Hematopoietic multipotent progenitor cell treated with erythropoietin and hydrocortisone succinate and interleukin-3 and kit ligand, for 17 days (in vitro differentiated cells): ENCODE measurements around the gene RTBDN.
"Not testable (repeated sequence)": the region's sequence is repeated elsewhere in the genome, so short reads cannot be mapped to it uniquely, and the experiment has no call there.

Experiments
- DNase-seq: peaks from one replicate; pipeline ENCODE4 v3.0.0-alpha.2; 2015; ENCODE audit warnings: low spot score

RTBDN gene

GRCh38 chr19:12817810-12818209, 16.6 kb downstream of the RTBDN start:
- DNase-seq, result not testable (repeated sequence)

GRCh38 chr19:12817188-12817587, 17.2 kb downstream of the RTBDN start:
- DNase-seq, result not testable (repeated sequence)

- DNase-seq, result no peak
Measured at GRCh38 chr19:12815088-12815487, 19.3 kb downstream of the RTBDN start.

GRCh38 chr19:12806242-12807081, 27.9 kb downstream of the RTBDN start, which contains the start of gene RNASEH2A:
Gene RNASEH2A, plus strand, starts transcription at chr19:12806584. Its CDS starts 90 bp downstream, at chr19:12806674.
- peak; percentile 84 for DNase-seq

GRCh38 chr19:12804051-12804450, 30.3 kb downstream of the RTBDN start:
- no peak for DNase-seq

GRCh38 chr19:12802267-12803106, 31.9 kb downstream of the RTBDN start:
- peak; percentile 17 for DNase-seq

GRCh38 chr19:12801466-12802266, 32.7 kb downstream of the RTBDN start, which contains the start of the genes PRDX2 and THSD8:
Gene PRDX2, minus strand, starts transcription at chr19:12801800. Its CDS starts 539 bp downstream, at chr19:12801261.
Gene THSD8, plus strand, starts transcription at chr19:12802069. Its CDS starts 3 bp downstream, at chr19:12802072.
- peak; percentile 84 for DNase-seq

- peak; percentile 41 for DNase-seq
Measured at GRCh38 chr19:12800923-12801465, 33.4 kb downstream of the RTBDN start.

- DNase-seq, result peak; percentile 80
Measured at GRCh38 chr19:12800466-12800770, 34.0 kb downstream of the RTBDN start.

- DNase-seq, result peak; percentile 37
Measured at GRCh38 chr19:12799742-12800465, 34.5 kb downstream of the RTBDN start.

GRCh38 chr19:12797607-12798006, 36.8 kb downstream of the RTBDN start:
- not testable (repeated sequence) for DNase-seq

- DNase-seq, result peak; percentile 15
Measured at GRCh38 chr19:12797141-12797587, 37.2 kb downstream of the RTBDN start.

- peak; percentile 90 for DNase-seq
Measured at GRCh38 chr19:12796146-12797071, 38.0 kb downstream of the RTBDN start.

GRCh38 chr19:12794971-12795381, 39.4 kb downstream of the RTBDN start:
- no peak for DNase-seq

GRCh38 chr19:12794196-12794941, 40.0 kb downstream of the RTBDN start:
- no peak for DNase-seq

- DNase-seq, result peak; percentile 99
Measured at GRCh38 chr19:12793290-12794195, 40.8 kb downstream of the RTBDN start.

- DNase-seq, result no peak
Measured at GRCh38 chr19:12792853-12793289, 41.5 kb downstream of the RTBDN start.
